Calu3 (cell line): ENCODE results near the gene ITPK1. TPM values are rescaled to one million over a fixed set of nuclear protein-coding genes. Genes with fewer than 3 reads are reported as not detected.

Source experiments
- BruUV-seq: library from RNA; stranded (reverse); fragments of 400-500 nt; replicated peaks from 2 replicates; lab custom pipeline; 2021; lab: Mats Ljungman, UMichigan
- CTCF ChIA-PET: fragments of 300-600 bp; sonication (Branson Sonifier 250); formaldehyde crosslinking; loops from one replicate; lab custom pipeline; 2022; ENCODE audit warnings: antibody characterized with exemption; lab: Charles Lee
- DNase-seq: peaks from one replicate; pipeline ENCODE4 v3.0.0; 2022
- H3K27ac Mint-ChIP-seq: one replicate; pipeline ENCODE4 v1.8.0; 2022; ENCODE audit warnings: mixed read lengths; ENCODE audit not compliant: unreplicated experiment
- H3K27me3 Mint-ChIP-seq: one replicate; pipeline ENCODE4 v1.8.0; 2022; ENCODE audit warnings: mixed read lengths; ENCODE audit not compliant: unreplicated experiment
- H3K36me3 Mint-ChIP-seq: one replicate; pipeline ENCODE4 v1.8.0; 2022; ENCODE audit warnings: mild to moderate bottlenecking, moderate library complexity, mixed read lengths; ENCODE audit not compliant: insufficient read depth, unreplicated experiment
- H3K4me1 Mint-ChIP-seq: one replicate; pipeline ENCODE4 v1.8.0; 2022; ENCODE audit warnings: mild to moderate bottlenecking, low read depth, mixed read lengths; ENCODE audit not compliant: unreplicated experiment
- H3K4me3 Mint-ChIP-seq: one replicate; pipeline ENCODE4 v1.8.0; 2022; ENCODE audit warnings: mild to moderate bottlenecking, low read depth, moderate library complexity, mixed read lengths; ENCODE audit not compliant: unreplicated experiment
- H3K9me3 Mint-ChIP-seq: one replicate; pipeline ENCODE4 v1.8.0; 2022; ENCODE audit warnings: low read depth, mixed read lengths; ENCODE audit not compliant: unreplicated experiment
- intact Hi-C: fragments of 100-400 bp; cut with micrococcal nuclease; formaldehyde crosslinking; loops from one replicate; pipeline ENCODE4 v1.10.0; 2022; ENCODE audit not compliant: unreplicated experiment
- total RNA-seq: library from RNA; stranded (reverse); gene quantifications from 2 replicates; pipeline ENCODE4 v1.2.3, GENCODE V29; 2022
- TF ChIP-seq, protein P1 (sequence below): fragments of 200-600 bp; IDR thresholded peaks from one replicate; pipeline ENCODE4 v1.8.0; 2022; ENCODE audit warnings: antibody characterized with exemption; ENCODE audit not compliant: unreplicated experiment

The ITPK1 gene
- total RNA-seq, 1 experiment from 2014 or later = 94.3 TPM

DNA sequence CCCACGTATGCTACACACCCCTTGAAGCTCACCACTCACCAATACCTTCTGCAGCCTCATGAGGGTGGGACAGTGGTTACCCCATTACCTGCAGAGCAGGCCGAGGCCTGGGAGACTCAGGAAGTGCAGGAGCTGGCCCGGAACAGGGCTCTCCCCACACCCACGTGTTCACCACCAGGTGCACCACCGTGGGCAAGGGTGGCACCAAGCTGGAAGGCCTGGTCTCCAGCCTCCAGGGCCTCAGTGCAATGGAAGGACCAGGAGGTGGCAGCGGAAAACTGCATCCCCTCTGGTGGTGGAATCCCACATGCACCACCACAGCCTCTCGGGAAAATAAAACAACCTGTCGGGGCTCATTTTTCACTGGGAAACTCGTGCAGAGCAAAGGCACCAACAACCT lies 36.4 kb downstream of the ITPK1 start:
- Mint-ChIP-seq H3K4me3 (no peak overlapping the region), H3K27ac (no peak overlapping the region), H3K9me3 (no peaks in the 10 kb centered on the region), H3K4me1 (peaks cover 14% of the 10 kb centered on the region), H3K27me3 (no peaks in the 10 kb centered on the region), H3K36me3 (peaks cover 15% of the 10 kb centered on the region)
- CTCF ChIA-PET = no interaction called here
- no peak for DNase-seq
- no TSS peak for BruUV-seq
- TF ChIP-seq, protein P1, sequence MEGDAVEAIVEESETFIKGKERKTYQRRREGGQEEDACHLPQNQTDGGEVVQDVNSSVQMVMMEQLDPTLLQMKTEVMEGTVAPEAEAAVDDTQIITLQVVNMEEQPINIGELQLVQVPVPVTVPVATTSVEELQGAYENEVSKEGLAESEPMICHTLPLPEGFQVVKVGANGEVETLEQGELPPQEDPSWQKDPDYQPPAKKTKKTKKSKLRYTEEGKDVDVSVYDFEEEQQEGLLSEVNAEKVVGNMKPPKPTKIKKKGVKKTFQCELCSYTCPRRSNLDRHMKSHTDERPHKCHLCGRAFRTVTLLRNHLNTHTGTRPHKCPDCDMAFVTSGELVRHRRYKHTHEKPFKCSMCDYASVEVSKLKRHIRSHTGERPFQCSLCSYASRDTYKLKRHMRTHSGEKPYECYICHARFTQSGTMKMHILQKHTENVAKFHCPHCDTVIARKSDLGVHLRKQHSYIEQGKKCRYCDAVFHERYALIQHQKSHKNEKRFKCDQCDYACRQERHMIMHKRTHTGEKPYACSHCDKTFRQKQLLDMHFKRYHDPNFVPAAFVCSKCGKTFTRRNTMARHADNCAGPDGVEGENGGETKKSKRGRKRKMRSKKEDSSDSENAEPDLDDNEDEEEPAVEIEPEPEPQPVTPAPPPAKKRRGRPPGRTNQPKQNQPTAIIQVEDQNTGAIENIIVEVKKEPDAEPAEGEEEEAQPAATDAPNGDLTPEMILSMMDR = no peak
- intact Hi-C loops = no loop called here

DNA sequence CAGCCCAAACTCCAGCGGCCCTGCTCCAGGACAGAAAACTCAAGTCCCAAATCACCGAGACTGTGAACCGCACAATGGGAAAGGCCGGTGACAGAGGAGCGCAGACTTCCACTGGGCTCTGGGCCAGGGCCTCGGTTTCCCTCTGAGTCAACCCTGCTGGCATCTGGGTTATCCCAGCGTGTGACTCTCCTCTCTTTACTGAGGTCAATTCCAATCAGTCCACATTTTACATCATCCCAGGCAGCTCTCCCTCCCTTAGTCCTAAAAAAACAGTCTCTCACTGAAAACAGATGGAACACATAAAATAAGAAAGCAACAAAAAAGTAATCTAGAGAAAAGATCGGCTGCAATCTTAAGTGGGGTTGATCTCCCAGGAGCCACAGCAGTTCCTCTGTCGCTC lies 36.9 kb downstream of the ITPK1 start:
- Mint-ChIP-seq H3K36me3 (peaks cover 15% of the 10 kb centered on the region), H3K4me1 (peaks cover 18% of the 10 kb centered on the region), H3K4me3 (no peak overlapping the region), H3K27ac (no peak overlapping the region), H3K9me3 (no peaks in the 10 kb centered on the region), H3K27me3 (no peaks in the 10 kb centered on the region)
- CTCF ChIA-PET = no interaction called here
- BruUV-seq = no TSS peak
- TF ChIP-seq, protein P1 = no peak
- no peak for DNase-seq
- intact Hi-C loops = no loop called here

DNA sequence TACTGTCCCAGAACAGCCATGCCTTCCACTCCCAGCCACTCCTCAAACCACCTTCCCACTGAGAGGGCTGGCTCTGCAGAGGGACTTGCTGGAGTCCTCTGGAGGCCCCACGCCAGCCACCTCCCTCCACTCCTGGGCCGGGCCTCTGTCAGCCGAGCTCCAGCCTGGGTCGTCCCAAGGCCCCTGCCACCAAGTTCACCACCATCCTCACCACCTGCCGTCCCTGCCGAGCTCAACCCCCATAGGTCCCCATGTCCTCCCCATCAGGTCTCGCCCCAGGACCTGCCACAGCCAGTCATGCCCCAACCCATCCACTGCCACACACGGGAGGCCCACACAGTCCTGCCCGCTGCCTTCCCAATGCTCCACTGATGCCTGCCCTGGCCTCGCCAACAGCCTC lies 39.0 kb downstream of the ITPK1 start:
- H3K4me1 Mint-ChIP-seq = peaks cover 32% of the 10 kb centered on the region
- H3K27me3 Mint-ChIP-seq = no peaks in the 10 kb centered on the region

DNA sequence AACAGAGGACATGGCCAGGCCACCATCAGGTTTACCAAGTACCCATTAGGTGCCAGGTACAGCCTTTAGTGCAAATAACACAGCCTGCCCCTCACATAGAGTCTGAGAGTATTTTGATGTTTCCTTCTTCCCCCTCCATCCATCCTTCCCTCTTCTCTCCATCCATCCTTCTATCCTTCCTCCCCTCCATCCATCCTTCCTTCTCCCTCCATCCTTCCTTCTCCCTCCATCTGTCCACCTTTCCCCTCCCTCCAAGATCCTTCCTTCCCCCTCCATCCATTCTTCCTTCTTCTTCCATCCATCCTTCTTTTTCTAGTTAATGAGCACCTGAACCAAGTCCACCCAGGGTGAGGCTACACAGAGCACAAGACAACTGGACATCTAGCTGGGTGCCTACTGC lies 39.8 kb downstream of the ITPK1 start:
- TF ChIP-seq, protein P1 = no peak
- H3K36me3 Mint-ChIP-seq = peaks cover 10% of the 10 kb centered on the region
- H3K9me3 Mint-ChIP-seq = no peaks in the 10 kb centered on the region
- BruUV-seq = no TSS peak
- H3K4me3 Mint-ChIP-seq = no peak overlapping the region
- intact Hi-C loops = no loop called here
- H3K4me1 Mint-ChIP-seq = peaks cover 32% of the 10 kb centered on the region
- CTCF ChIA-PET = interaction anchor here (0.7 kb wide), 1 partner anchor 28 kb away, joined by 4 read pairs; no protein-coding TSS in a partner anchor
- no peaks in the 10 kb centered on the region for H3K27me3 Mint-ChIP-seq
- DNase-seq = no peak
- H3K27ac Mint-ChIP-seq = no peak overlapping the region

More for the DNA sequence above, 39.0 kb downstream of the ITPK1 start:
- intact Hi-C loops = no loop called here
- CTCF ChIA-PET = no interaction called here
- no peaks in the 10 kb centered on the region for H3K9me3 Mint-ChIP-seq
- BruUV-seq = no TSS peak
- DNase-seq = no peak
- peak overlapping the region; percentile 32 for H3K27ac Mint-ChIP-seq
- peaks cover 10% of the 10 kb centered on the region for H3K36me3 Mint-ChIP-seq
- TF ChIP-seq, protein P1 = no peak
- H3K4me3 Mint-ChIP-seq = no peak overlapping the region
